H54 (cell line): ENCODE data around the gene ZIC3.
"Not testable (repeated sequence)": the region's sequence is repeated elsewhere in the genome, so short reads cannot be mapped to it uniquely, and the experiment has no call there.

ENCODE experiments used
- DNase-seq: peaks from one replicate; pipeline ENCODE4 v3.0.0; 2011; ENCODE audit warnings: low spot score, mixed read lengths; ENCODE audit not compliant: insufficient read length
- FAIRE-seq: peaks from 3 replicates; lab custom pipeline; 2011; peaks lifted over from hg19 to GRCh38; lab: Jason Lieb, UNC
- POLR2A ChIP-seq: IDR thresholded peaks from 2 replicates; pipeline ENCODE4 v1.6.1; 2011; ENCODE audit warnings: low read depth, mild to moderate bottlenecking, low read length

ZIC3 gene

GRCh38 chrX:137565921-137566745, at the start of gene ZIC3:
ZIC3 (plus strand) TSS chrX:137566127; CDS start chrX:137566692, 565 bp downstream.
- TF ChIP-seq POLR2A = no peak
- FAIRE-seq = no peak

GRCh38 chrX:137519459-137519858, 46.5 kb upstream of the ZIC3 start:
- DNase-seq (no peak), FAIRE-seq (no peak)
- TF ChIP-seq POLR2A = no peak

More at GRCh38 chrX:137565921-137566745, at the start of gene ZIC3:
- DNase-seq = no peak

- no peak for TF ChIP-seq POLR2A
- no peak for DNase-seq
- FAIRE-seq = no peak
These were observed 19.9 kb upstream of the ZIC3 start for GRCh38 chrX:137545711-137546651.

GRCh38 chrX:137547291-137547690, 18.6 kb upstream of the ZIC3 start:
- FAIRE-seq (no peak), DNase-seq (no peak)
- TF ChIP-seq POLR2A = no peak

GRCh38 chrX:137548261-137548660, 17.7 kb upstream of the ZIC3 start:
- no peak for FAIRE-seq
- DNase-seq = no peak
- no peak for TF ChIP-seq POLR2A

GRCh38 chrX:137549073-137549472, 16.9 kb upstream of the ZIC3 start:
- DNase-seq = no peak
- FAIRE-seq = no peak
- TF ChIP-seq POLR2A = no peak

GRCh38 chrX:137549851-137550664, 15.9 kb upstream of the ZIC3 start:
- no peak for DNase-seq
- no peak for TF ChIP-seq POLR2A

GRCh38 chrX:137550665-137551261, 15.2 kb upstream of the ZIC3 start:
- no peak for FAIRE-seq
- TF ChIP-seq POLR2A = no peak
- DNase-seq = no peak

More at GRCh38 chrX:137549851-137550664, 15.9 kb upstream of the ZIC3 start:
- no peak for FAIRE-seq

- not testable (repeated sequence) for FAIRE-seq, DNase-seq
These were observed 13.8 kb upstream of the ZIC3 start for GRCh38 chrX:137552098-137552497.

GRCh38 chrX:137562096-137562495, 3.8 kb upstream of the ZIC3 start:
- DNase-seq (no peak), FAIRE-seq (no peak)
- no peak for TF ChIP-seq POLR2A

GRCh38 chrX:137563681-137564651, 2.0 kb upstream of the ZIC3 start:
- FAIRE-seq (no peak), DNase-seq (no peak)
- no peak for TF ChIP-seq POLR2A
